ENCODE results near the gene ARFGAP3. TPM values are rescaled to one million over a fixed set of nuclear protein-coding genes. Genes with fewer than 3 reads are reported as not detected.

The ARFGAP3 gene
- total RNA-seq, 1 donor from 2014 or later = 80.8 TPM

DNA sequence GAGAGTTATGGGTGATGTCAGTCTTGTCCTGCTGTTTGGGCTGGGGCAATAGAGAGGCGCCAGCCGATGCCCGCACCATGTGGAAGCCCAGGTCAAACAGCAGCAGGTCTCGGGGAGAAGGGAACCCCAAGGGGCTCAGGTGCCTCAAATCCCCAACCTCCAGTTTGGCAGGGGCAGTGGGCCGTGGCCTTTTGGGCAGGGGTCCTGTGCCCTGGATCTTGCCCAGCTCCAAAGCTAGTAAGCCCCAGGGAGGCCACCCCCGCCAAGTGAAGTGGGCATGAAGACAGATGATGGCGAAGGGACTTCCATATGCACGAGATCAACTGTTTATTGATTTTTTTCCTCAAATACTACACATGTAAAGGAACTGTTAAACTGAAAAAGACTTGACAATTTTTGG, 12.4 kb upstream of the ARFGAP3 start:
- Mint-ChIP-seq H3K27me3 (ENCODE audit: low read depth) (no peaks in the 10 kb centered on the region), H3K9me3 (ENCODE audit: low read depth) (no peaks in the 10 kb centered on the region), H3K4me3 (ENCODE audit: unreplicated experiment) (no peak overlapping the region), H3K27ac (ENCODE audit: unreplicated experiment) (peak overlapping the region; percentile 83), H3K36me3 (ENCODE audit: low read depth) (peaks cover 4% of the 10 kb centered on the region), H3K4me1 (ENCODE audit: low read depth) (peaks cover 20% of the 10 kb centered on the region)
- DNase-seq (ENCODE audit: low spot score) = no peak
- TF ChIP-seq CTCF (IDR thresholded peaks at IDR 0.05) = no peak

DNA sequence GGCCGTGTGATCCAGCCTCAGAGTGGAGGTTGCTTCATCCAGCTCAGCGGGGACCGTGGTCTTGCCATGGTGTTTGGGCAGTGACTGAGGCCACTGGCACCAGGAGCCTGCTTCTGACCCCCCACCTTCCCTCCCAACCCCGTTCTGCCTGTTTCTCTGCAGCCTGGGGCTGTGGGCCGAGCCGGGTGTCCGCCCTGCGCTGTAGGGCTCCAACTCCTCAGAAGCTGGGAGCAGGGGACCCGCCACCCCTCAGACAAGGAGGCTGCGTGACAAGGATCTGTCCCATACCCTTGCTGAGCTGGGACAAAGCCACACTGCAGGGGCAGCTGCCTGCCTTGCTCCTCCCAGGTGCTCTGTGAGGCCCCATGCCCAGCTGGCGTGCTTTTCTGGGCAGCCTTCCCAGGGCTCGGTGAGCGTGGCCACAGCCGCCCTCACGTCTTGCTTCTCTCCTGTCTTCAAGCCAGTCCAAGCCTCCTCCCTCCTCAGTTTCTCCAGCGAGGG, 11.7 kb upstream of the ARFGAP3 start:
- no peak overlapping the region for H3K4me3 Mint-ChIP-seq (ENCODE audit: unreplicated experiment)
- TF ChIP-seq CTCF (IDR thresholded peaks at IDR 0.05) = no peak
- peak overlapping the region; percentile 83 for H3K27ac Mint-ChIP-seq (ENCODE audit: unreplicated experiment)
- H3K27me3 Mint-ChIP-seq (ENCODE audit: low read depth) = no peaks in the 10 kb centered on the region
- DNase-seq (ENCODE audit: low spot score) = no peak
- peaks cover 4% of the 10 kb centered on the region for H3K36me3 Mint-ChIP-seq (ENCODE audit: low read depth)
- peaks cover 20% of the 10 kb centered on the region for H3K4me1 Mint-ChIP-seq (ENCODE audit: low read depth)
- no peaks in the 10 kb centered on the region for H3K9me3 Mint-ChIP-seq (ENCODE audit: low read depth)

- no peak for DNase-seq (ENCODE audit: low spot score)
- Mint-ChIP-seq H3K27me3 (ENCODE audit: low read depth) (no peaks in the 10 kb centered on the region), H3K36me3 (ENCODE audit: low read depth) (peaks cover 2% of the 10 kb centered on the region), H3K9me3 (ENCODE audit: low read depth) (no peaks in the 10 kb centered on the region), H3K4me3 (ENCODE audit: unreplicated experiment) (no peak overlapping the region), H3K4me1 (ENCODE audit: low read depth) (peaks cover 40% of the 10 kb centered on the region), H3K27ac (ENCODE audit: unreplicated experiment) (no peak overlapping the region)
- TF ChIP-seq CTCF (IDR thresholded peaks at IDR 0.05) = no peak
These were observed 9.0 kb upstream of the ARFGAP3 start for GRCh38 chr22:42866100-42866499.

DNA sequence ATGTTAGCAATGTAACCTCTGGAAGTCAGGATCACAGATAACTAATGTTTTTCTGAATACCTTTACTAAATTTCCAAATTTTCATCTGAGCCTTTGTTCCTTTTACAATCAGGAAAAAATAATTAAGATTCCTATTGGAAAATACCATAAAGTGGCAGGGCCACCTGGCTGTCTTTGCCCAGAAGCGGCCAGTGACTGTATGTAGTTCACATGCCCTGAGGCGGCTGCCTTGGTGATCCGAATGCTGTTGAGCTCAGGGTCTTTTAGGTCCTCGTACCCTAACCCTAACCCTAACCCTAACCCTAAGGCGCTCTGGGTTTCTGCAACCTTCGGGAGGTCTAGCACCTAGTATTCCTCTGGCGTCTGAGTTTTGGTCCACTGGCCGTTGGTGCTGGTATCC, 8.5 kb upstream of the ARFGAP3 start:
- H3K4me3 Mint-ChIP-seq (ENCODE audit: unreplicated experiment) = no peak overlapping the region
- DNase-seq (ENCODE audit: low spot score) = no peak
- peaks cover 2% of the 10 kb centered on the region for H3K36me3 Mint-ChIP-seq (ENCODE audit: low read depth)
- H3K27me3 Mint-ChIP-seq (ENCODE audit: low read depth) = no peaks in the 10 kb centered on the region
- no peaks in the 10 kb centered on the region for H3K9me3 Mint-ChIP-seq (ENCODE audit: low read depth)
- no peak for TF ChIP-seq CTCF (IDR thresholded peaks at IDR 0.05)
- H3K27ac Mint-ChIP-seq (ENCODE audit: unreplicated experiment) = peak overlapping the region; percentile 0
- peaks cover 45% of the 10 kb centered on the region for H3K4me1 Mint-ChIP-seq (ENCODE audit: low read depth)

- Mint-ChIP-seq H3K4me3 (ENCODE audit: unreplicated experiment) (no peak overlapping the region), H3K27ac (ENCODE audit: unreplicated experiment) (peak overlapping the region; percentile 81), H3K27me3 (ENCODE audit: low read depth) (no peaks in the 10 kb centered on the region), H3K9me3 (ENCODE audit: low read depth) (no peaks in the 10 kb centered on the region), H3K36me3 (ENCODE audit: low read depth) (no peaks in the 10 kb centered on the region), H3K4me1 (ENCODE audit: low read depth) (peaks cover 34% of the 10 kb centered on the region)
- TF ChIP-seq CTCF (IDR thresholded peaks at IDR 0.05) = no peak
- no peak for DNase-seq (ENCODE audit: low spot score)
These were observed 6.4 kb upstream of the ARFGAP3 start for GRCh38 chr22:42863349-42863961.
